Smooth muscle cell (in vitro differentiated cells): ENCODE results near the gene HSD17B7. TPM values are rescaled to one million over a fixed set of nuclear protein-coding genes. Genes with fewer than 3 reads are reported as not detected.
"Not testable (repeated sequence)": the region's sequence is repeated elsewhere in the genome, so short reads cannot be mapped to it uniquely, and the experiment has no call there.

ENCODE experiments used
- DNase-seq: peaks from one replicate; lab custom pipeline; 2025; ENCODE audit not compliant: unreplicated experiment; lab: John Stamatoyannopoulos, UW
- H2AFZ ChIP-seq: fragments of 200-600 bp; sonication (generic); 2 replicates; pipeline ENCODE4 v1.6.0; 2016; ENCODE audit warnings: antibody characterized with exemption, low read depth, mild to moderate bottlenecking
- H3F3A ChIP-seq: fragments of 200-600 bp; sonication (generic); 2 replicates; pipeline ENCODE4 v1.6.0; 2017; ENCODE audit warnings: antibody characterized with exemption, low read depth
- H3K27ac ChIP-seq: fragments of 200-600 bp; sonication (generic); 2 replicates; pipeline ENCODE4 v1.5.1; 2016; ENCODE audit warnings: low read depth, mild to moderate bottlenecking
- H3K27me3 ChIP-seq: fragments of 200-600 bp; sonication (generic); 2 replicates; pipeline ENCODE4 v1.6.1; 2016; ENCODE audit warnings: low read depth, mild to moderate bottlenecking
- H3K36me3 ChIP-seq: fragments of 200-600 bp; sonication (generic); 2 replicates; pipeline ENCODE4 v1.5.1; 2016; ENCODE audit warnings: low read depth
- H3K4me1 ChIP-seq: fragments of 200-600 bp; sonication (generic); 2 replicates; pipeline ENCODE4 v1.5.1; 2016; ENCODE audit warnings: low read depth
- H3K4me2 ChIP-seq: fragments of 200-600 bp; sonication (generic); 2 replicates; pipeline ENCODE4 v1.6.0; 2016; ENCODE audit warnings: mild to moderate bottlenecking
- H3K4me3 ChIP-seq: fragments of 200-600 bp; sonication (generic); 2 replicates; pipeline ENCODE4 v1.5.1; 2016; ENCODE audit warnings: mild to moderate bottlenecking
- H3K79me2 ChIP-seq: fragments of 200-600 bp; sonication (generic); 2 replicates; pipeline ENCODE4 v1.6.0; 2016; ENCODE audit warnings: low read depth, mild to moderate bottlenecking
- H3K9ac ChIP-seq: fragments of 200-600 bp; sonication (generic); 2 replicates; pipeline ENCODE4 v1.6.0; 2016; ENCODE audit warnings: low read depth
- H3K9me3 ChIP-seq: fragments of 200-600 bp; sonication (generic); replicated peaks from 2 replicates; pipeline ENCODE4 v1.5.1; 2016; ENCODE audit warnings: low read depth
- H4K20me1 ChIP-seq: fragments of 200-600 bp; sonication (generic); 2 replicates; pipeline ENCODE4 v1.6.0; 2016; ENCODE audit warnings: low read depth
- CTCF ChIP-seq: fragments of 200-600 bp; sonication (generic); IDR thresholded peaks from 2 replicates; pipeline ENCODE4 v1.5.1; 2017; ENCODE audit warnings: borderline replicate concordance, mild to moderate bottlenecking, antibody characterized with exemption; ENCODE audit not compliant: insufficient read depth, poor library complexity, severe bottlenecking
- WGBS: methylation state at CpG from one replicate; pipeline ENCODE4 v1.1.7; 2016; ENCODE audit warnings: low lambda C conversion rate; 5-methylcytosine and 5-hydroxymethylcytosine counted together
- polyA plus RNA-seq: library from polyadenylated mRNA; unstranded; fragments of >200 nt; fragmentation: Nextera tagmentation; extraction: Ambion mirVana; gene quantifications from 2 replicates; pipeline ENCODE4 v1.2.1, GENCODE V29; 2016
- total RNA-seq: library from RNA; depleted of rRNA; stranded (reverse); fragments of >200 nt; gene quantifications from 2 replicates; pipeline ENCODE4 v1.2.3, GENCODE V29; 2014

Gene HSD17B7
- total and polyA plus RNA-seq, 2 experiments from 2014 or later: 12.4 to 18.9 TPM

- not testable (repeated sequence) for H3K27me3 ChIP-seq, H3K27ac ChIP-seq, DNase-seq, H3K4me1 ChIP-seq, H3K79me2 ChIP-seq, H3K9ac ChIP-seq, H3K9me3 ChIP-seq, H3K4me2 ChIP-seq, H3K36me3 ChIP-seq, H3K4me3 ChIP-seq, H2AFZ ChIP-seq, H3F3A ChIP-seq, H4K20me1 ChIP-seq
- TF ChIP-seq CTCF: peak; percentile 62
- 45% methylated on average over 6 of the region's 6 CpGs for WGBS
Observed at GRCh38 chr1:162799995-162800830, 9.7 kb downstream of the HSD17B7 start.

- not testable (repeated sequence) for DNase-seq
- WGBS: 92% methylated on average over 2 of the region's 2 CpGs
Observed at GRCh38 chr1:162807503-162807902, 17.0 kb downstream of the HSD17B7 start.

GRCh38 chr1:162812357-162812756 is 21.9 kb downstream of the HSD17B7 start:
- H3F3A ChIP-seq, H3K4me3 ChIP-seq, H2AFZ ChIP-seq, H3K9ac ChIP-seq, H3K27ac ChIP-seq, H3K27me3 ChIP-seq, H3K9me3 ChIP-seq, H3K4me1 ChIP-seq, H4K20me1 ChIP-seq, H3K79me2 ChIP-seq, H3K36me3 ChIP-seq, DNase-seq, H3K4me2 ChIP-seq: not testable (repeated sequence)
- 98% methylated on average over 2 of the region's 2 CpGs for WGBS

More at GRCh38 chr1:162807503-162807902, 17.0 kb downstream of the HSD17B7 start:
- H3K4me2 ChIP-seq, H4K20me1 ChIP-seq, H3K9ac ChIP-seq, H3K27ac ChIP-seq, H3K27me3 ChIP-seq, H3F3A ChIP-seq, H2AFZ ChIP-seq, H3K4me1 ChIP-seq, H3K4me3 ChIP-seq, H3K79me2 ChIP-seq, H3K36me3 ChIP-seq, H3K9me3 ChIP-seq: not testable (repeated sequence)

GRCh38 chr1:162818136-162818535 is 27.6 kb downstream of the HSD17B7 start:
- not testable (repeated sequence) for H3K27ac ChIP-seq, H3K4me3 ChIP-seq, H3K9me3 ChIP-seq, H3K4me1 ChIP-seq, H3F3A ChIP-seq, H2AFZ ChIP-seq, H3K36me3 ChIP-seq, H3K9ac ChIP-seq, DNase-seq, H3K4me2 ChIP-seq, H4K20me1 ChIP-seq, H3K79me2 ChIP-seq
- H3K27me3 ChIP-seq: peaks cover 23% of the 10 kb centered on the region
- WGBS: 77% methylated on average over 2 of the region's 2 CpGs

- not testable (repeated sequence) for H2AFZ ChIP-seq, H3K4me2 ChIP-seq, H3K79me2 ChIP-seq, H3F3A ChIP-seq, H3K4me3 ChIP-seq, H3K36me3 ChIP-seq, H3K9me3 ChIP-seq, H3K4me1 ChIP-seq, H4K20me1 ChIP-seq, DNase-seq, H3K27ac ChIP-seq, H3K9ac ChIP-seq
- H3K27me3 ChIP-seq: peaks cover 28% of the 10 kb centered on the region
- WGBS: 75% methylated on average over 1 of the region's 1 CpG
Observed at GRCh38 chr1:162818666-162819065, 28.2 kb downstream of the HSD17B7 start.
